VCaP (cell line): ENCODE data around the gene TENT4B.
A peak's percentile ranks its signal among the peaks of the same experiment; 100 is the strongest.

Experiments
- H3K27ac ChIP-seq: fragments of 450-650 bp; 2 replicates; pipeline ENCODE4 v1.5.1; 2017
- TF ChIP-seq, protein P1 (sequence below): fragments of 450-650 bp; conservative IDR thresholded peaks from 2 replicates; pipeline ENCODE4 v1.5.1; 2017; ENCODE audit warnings: mild to moderate bottlenecking, moderate library complexity

TENT4B gene

DNA sequence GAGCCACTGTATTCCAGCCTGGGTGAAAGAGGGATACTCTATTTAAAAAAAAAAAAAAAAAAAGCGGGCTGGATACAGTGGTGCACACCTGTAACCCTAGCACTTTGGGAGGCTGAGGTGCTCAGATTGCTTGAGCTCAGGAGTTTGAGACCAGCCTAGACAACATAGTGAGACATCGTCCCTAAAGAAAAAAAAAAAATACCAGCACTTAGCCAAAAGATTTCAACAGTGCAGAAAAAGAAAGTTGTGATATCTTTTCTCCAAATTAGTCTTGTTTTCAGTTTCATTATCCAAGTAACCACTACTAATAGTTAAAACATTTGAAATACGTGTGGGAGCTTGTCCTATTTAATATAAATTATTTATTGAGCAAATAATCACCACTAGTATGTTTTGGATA, 48.7 kb downstream of the TENT4B start:
- H3K27ac ChIP-seq = no peak overlapping the region
- TF ChIP-seq, protein P1, sequence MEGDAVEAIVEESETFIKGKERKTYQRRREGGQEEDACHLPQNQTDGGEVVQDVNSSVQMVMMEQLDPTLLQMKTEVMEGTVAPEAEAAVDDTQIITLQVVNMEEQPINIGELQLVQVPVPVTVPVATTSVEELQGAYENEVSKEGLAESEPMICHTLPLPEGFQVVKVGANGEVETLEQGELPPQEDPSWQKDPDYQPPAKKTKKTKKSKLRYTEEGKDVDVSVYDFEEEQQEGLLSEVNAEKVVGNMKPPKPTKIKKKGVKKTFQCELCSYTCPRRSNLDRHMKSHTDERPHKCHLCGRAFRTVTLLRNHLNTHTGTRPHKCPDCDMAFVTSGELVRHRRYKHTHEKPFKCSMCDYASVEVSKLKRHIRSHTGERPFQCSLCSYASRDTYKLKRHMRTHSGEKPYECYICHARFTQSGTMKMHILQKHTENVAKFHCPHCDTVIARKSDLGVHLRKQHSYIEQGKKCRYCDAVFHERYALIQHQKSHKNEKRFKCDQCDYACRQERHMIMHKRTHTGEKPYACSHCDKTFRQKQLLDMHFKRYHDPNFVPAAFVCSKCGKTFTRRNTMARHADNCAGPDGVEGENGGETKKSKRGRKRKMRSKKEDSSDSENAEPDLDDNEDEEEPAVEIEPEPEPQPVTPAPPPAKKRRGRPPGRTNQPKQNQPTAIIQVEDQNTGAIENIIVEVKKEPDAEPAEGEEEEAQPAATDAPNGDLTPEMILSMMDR = no peak

DNA sequence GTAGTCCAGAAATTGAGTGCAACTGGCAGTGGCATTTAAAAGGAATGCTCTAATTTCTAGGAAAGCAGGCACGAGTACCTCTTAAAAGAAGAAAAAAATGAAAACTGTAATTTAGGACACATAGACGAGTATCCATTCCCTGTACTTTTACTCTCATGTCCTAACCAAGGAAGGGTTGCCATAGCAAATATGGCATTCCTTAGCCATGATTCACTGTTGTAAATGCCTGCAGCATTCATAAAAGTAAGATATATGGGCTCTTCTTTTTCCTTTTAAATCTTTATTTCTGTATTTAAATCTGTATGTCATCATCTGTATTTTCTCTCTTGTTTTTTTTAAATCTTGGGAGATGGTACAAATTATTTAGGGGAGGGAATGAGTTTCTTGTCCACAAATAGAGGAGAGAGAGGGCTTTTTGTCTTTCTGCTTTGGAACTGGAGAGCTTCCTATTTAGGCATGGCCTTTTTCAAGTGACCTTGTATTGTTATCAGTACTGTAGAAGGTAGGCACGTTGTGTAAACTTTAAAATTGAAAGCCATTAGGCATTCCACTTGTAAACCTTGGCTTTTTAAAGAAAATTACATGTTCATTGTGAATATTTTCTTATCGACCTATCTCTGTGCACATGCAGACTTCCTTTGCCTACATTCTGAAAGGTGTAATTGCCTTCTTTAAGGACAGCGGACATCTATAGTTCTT, 50.0 kb downstream of the TENT4B start:
- no peak overlapping the region for H3K27ac ChIP-seq

DNA sequence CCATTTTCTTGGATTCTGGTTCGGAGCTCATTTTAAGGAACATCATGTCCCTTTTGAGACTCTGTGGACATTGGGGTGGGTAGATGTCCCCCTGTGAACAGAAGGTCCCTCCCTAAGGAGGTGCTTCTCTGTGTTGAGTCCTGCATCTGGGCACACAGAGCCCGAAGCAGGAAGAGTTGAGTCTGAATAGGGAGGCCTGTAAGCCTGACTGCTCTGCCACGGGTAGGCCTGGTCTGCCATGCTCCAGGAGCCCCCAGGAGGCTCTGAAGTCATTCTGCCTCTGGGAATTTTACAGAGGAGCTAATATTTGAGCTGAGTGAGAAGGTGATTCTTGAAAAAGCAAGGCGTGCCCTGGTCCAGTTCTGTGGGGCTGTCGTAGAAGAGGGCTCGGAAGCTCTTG, 50.6 kb downstream of the TENT4B start:
- TF ChIP-seq, protein P1 = no peak

More for the DNA sequence above, 50.0 kb downstream of the TENT4B start:
- TF ChIP-seq, protein P1 = no peak

DNA sequence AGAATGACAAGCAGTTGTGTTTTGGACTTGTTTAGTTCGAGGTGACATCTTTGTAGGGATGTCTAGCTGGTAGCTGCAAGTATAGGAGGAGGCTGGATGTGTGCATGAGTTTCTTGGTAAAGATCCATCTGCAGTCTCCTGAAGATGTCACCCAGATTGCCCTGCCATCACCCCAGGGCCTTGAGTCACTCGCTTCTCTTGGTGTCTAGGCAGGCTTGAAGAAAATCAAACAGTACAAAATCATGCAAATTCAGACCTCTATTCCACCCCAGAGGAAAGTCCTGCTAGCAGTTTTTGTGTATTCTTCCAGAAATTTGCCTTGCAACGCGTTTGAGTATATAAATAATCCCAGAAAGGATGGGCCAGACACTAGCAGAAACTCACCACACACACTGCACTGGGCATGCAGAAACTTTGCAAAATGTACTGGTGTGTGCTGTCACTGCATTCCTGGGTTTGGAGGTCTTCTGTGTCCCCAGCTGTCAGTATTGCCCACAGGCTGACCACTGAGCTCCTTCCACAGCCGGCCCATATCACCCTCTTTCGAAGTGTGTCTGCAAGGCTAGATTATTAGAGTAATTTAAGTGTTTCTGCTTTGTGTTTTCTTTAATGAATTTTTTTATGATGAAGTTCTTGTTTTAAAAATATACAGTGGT, 51.5 kb downstream of the TENT4B start:
- TF ChIP-seq, protein P1 = no peak
- no peak overlapping the region for H3K27ac ChIP-seq

More for the DNA sequence above, 50.6 kb downstream of the TENT4B start:
- H3K27ac ChIP-seq = no peak overlapping the region

DNA sequence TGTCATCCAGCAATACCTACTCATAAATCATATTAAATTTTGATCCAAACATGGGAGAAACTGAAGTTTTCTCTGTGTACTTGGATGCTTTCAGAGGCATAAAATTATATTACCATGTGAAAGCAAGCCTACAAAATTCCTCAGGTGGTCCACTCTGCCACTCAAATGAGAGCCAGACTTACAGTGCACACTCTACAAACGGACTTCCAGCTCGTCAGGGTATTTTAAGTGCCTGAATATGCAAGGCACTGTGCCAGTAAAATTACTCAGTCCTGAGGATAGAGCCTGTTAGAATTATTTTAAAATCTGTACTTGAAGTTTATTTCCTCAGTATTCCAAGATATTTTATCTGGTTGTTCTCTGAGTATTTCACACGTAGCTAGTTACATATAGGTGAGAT, 54.5 kb downstream of the TENT4B start:
- TF ChIP-seq, protein P1 = no peak
- H3K27ac ChIP-seq = no peak overlapping the region

DNA sequence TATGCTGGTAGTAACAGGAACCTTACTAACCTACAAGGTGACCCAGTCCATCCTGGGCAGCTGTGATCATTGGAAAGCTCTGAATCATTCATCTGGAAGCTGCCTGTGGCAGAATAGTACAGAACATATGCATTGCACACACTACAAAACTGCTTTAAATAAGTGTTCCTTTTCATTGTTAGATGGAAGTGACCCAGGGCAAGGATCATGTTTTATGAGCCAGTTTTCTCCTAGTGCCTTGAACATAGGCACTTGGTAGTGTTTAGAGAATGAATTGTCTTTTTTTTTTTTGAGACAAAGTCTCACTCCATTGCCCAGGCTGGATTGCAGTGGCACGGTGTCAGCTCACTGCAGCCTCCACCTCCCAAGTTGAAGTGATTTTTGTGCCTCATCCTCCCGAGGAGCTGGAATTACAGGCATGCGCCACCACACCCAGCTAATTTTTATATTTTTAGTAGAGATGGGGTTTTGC, 55.4 kb downstream of the TENT4B start:
- H3K27ac ChIP-seq = peak overlapping the region; percentile 11; the same call in 1 of the 2 replicates
- TF ChIP-seq, protein P1 = no peak

DNA sequence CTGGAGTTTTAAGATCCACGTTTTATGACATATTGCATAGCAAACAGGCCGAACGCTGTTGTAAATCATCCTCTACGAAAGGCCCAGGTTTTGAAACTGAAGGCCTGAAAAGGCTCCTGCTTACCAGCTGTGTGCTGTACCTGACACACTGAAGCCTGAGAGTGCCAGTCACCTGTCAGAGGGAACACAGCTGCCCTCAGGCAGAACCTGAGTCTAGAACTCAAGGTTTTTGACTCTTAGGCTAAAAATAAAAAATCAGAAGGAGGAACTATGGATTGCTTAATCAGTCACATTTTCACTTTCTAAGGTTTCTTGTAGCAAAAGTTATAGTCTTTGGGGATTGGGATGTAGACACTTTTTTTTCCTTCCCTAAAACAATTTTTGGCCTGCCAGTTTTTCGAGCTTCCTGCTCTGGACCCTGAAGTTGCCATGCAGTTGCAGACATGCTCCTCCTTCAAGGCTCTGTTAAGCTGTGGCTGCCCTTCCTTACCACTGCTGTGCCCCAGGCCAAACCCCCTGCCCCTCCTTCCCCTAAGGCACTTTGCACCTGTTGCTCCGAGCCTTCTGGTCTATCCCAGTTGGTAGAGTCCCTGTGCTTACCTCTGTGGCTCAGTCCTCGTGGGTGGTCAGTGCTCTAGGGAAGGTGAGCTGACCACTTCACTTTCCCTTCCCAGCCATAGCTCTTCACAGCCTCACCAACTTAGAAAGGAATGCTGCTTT, 56.6 kb downstream of the TENT4B start:
- peak overlapping the region; percentile 45 for H3K27ac ChIP-seq
- TF ChIP-seq, protein P1 = no peak
